HCT116 (cell line): ENCODE measurements around the gene CC2D1A.

Experiments used
- CEBPB ChIP-seq: IDR thresholded peaks from 2 replicates; pipeline ENCODE4 v1.6.1; 2012; ENCODE audit warnings: low read depth
- EZH2 ChIP-seq: fragments of 200-600 bp; sonication (generic); IDR thresholded peaks from 2 replicates; pipeline ENCODE4 v1.6.1; 2017; ENCODE audit warnings: antibody characterized with exemption, mixed run types
- FOSL1 ChIP-seq: IDR thresholded peaks from 2 replicates; pipeline ENCODE4 v1.6.1; 2012; ENCODE audit warnings: low read depth
- POLR2A ChIP-seq: IDR thresholded peaks from 2 replicates; pipeline ENCODE4 v1.7.0; 2011; ENCODE audit warnings: borderline replicate concordance; ENCODE audit not compliant: insufficient read depth, insufficient read length; ENCODE audit errors: extremely low read depth
- POLR2AphosphoS5 ChIP-seq: IDR thresholded peaks from 2 replicates; pipeline ENCODE4 v1.6.1; 2011; ENCODE audit warnings: mild to moderate bottlenecking, low read depth, low read length, moderate library complexity
- RAD21 ChIP-seq: IDR thresholded peaks from 2 replicates; pipeline ENCODE4 v1.6.1; 2012; ENCODE audit warnings: low read depth, mild to moderate bottlenecking
- SIN3A ChIP-seq: IDR thresholded peaks from 2 replicates; pipeline ENCODE4 v1.6.1; 2012; ENCODE audit warnings: low read depth
- TF ChIP-seq, protein P1 (sequence below): IDR thresholded peaks from 2 replicates; pipeline ENCODE4 v1.6.1; 2012; ENCODE audit warnings: low read depth
- TF ChIP-seq, protein P2 (sequence below): IDR thresholded peaks from 2 replicates; pipeline ENCODE4 v1.6.1; 2012
- TF ChIP-seq, protein P3 (sequence below), 3 experiments: fragments of 200-600 bp in 1 of 3; sonication (generic) in 1 of 3; IDR thresholded peaks in 2 of 3; conservative IDR thresholded peaks in 1 of 3; 2 replicates each; pipeline ENCODE4 v1.5.1; 2012 to 2017; ENCODE audit warnings: low read depth in 2 of 3, low read length in 2 of 3, antibody characterized with exemption in 1 of 3, borderline replicate concordance in 1 of 3, control low read depth in 1 of 3, mild to moderate bottlenecking in 1 of 3, mixed read lengths in 1 of 3, mixed run types in 1 of 3, moderate library complexity in 1 of 3; ENCODE audit not compliant: insufficient read depth in 1 of 3

DNA sequence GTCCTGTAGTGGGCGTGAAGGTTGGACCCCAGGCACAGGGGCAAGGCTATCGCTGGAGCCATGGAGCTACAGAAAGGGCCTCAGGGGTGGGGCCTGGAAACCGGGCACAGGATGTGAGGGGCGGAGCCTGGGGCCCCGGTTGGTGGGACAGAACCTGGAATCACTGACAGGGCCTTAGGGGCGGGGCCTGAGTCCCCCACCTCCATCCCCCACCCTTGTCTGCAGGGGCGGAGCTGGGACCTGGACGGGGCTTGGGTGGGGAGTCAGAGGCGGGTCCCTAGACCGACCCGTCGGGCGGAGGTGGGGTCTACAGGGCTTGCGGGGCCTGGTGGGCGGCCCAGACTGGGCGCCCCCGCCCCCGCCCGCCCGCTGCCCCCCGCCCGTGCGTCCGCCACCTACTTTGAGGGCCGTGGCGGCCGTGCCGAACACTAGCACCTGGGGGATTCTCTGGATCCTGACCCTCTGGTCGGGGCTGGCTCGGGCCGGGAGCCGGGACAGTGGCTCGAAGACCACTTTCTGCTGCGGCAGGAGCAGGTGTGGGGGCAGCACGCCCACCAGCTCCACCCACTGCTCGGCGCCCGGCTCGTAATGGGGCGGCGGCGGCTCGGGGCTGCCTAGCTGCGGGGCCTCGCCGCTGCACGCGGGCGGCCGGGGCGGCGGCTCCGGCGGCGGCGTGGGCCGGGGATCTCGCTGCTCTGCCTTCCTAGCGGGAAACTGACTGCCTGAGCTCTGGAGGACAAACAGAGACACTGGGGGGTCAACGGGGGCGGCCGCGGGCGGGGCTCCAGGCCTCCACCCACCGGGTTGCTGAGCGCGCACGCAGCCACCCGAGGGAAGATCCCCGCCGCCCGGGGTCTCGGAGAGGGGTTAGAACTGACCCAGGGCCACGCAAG, 72.6 kb downstream of the CC2D1A start:
- TF ChIP-seq, protein P1, sequence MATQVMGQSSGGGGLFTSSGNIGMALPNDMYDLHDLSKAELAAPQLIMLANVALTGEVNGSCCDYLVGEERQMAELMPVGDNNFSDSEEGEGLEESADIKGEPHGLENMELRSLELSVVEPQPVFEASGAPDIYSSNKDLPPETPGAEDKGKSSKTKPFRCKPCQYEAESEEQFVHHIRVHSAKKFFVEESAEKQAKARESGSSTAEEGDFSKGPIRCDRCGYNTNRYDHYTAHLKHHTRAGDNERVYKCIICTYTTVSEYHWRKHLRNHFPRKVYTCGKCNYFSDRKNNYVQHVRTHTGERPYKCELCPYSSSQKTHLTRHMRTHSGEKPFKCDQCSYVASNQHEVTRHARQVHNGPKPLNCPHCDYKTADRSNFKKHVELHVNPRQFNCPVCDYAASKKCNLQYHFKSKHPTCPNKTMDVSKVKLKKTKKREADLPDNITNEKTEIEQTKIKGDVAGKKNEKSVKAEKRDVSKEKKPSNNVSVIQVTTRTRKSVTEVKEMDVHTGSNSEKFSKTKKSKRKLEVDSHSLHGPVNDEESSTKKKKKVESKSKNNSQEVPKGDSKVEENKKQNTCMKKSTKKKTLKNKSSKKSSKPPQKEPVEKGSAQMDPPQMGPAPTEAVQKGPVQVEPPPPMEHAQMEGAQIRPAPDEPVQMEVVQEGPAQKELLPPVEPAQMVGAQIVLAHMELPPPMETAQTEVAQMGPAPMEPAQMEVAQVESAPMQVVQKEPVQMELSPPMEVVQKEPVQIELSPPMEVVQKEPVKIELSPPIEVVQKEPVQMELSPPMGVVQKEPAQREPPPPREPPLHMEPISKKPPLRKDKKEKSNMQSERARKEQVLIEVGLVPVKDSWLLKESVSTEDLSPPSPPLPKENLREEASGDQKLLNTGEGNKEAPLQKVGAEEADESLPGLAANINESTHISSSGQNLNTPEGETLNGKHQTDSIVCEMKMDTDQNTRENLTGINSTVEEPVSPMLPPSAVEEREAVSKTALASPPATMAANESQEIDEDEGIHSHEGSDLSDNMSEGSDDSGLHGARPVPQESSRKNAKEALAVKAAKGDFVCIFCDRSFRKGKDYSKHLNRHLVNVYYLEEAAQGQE = no peak
- TF ChIP-seq, protein P2, sequence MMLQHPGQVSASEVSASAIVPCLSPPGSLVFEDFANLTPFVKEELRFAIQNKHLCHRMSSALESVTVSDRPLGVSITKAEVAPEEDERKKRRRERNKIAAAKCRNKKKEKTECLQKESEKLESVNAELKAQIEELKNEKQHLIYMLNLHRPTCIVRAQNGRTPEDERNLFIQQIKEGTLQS = no peak
- TF ChIP-seq, protein P3, sequence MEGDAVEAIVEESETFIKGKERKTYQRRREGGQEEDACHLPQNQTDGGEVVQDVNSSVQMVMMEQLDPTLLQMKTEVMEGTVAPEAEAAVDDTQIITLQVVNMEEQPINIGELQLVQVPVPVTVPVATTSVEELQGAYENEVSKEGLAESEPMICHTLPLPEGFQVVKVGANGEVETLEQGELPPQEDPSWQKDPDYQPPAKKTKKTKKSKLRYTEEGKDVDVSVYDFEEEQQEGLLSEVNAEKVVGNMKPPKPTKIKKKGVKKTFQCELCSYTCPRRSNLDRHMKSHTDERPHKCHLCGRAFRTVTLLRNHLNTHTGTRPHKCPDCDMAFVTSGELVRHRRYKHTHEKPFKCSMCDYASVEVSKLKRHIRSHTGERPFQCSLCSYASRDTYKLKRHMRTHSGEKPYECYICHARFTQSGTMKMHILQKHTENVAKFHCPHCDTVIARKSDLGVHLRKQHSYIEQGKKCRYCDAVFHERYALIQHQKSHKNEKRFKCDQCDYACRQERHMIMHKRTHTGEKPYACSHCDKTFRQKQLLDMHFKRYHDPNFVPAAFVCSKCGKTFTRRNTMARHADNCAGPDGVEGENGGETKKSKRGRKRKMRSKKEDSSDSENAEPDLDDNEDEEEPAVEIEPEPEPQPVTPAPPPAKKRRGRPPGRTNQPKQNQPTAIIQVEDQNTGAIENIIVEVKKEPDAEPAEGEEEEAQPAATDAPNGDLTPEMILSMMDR (IDR thresholded peaks at IDR 0.05 in 2 of 3, conservative IDR thresholded peaks at IDR 0.05 in 1 of 3; ENCODE audit: borderline replicate concordance in 1 of 3, insufficient read depth in 1 of 3, low read depth in 2 of 3, low read length in 2 of 3) = no peak
- TF ChIP-seq POLR2A (no peak), CEBPB (no peak), SIN3A (no peak), RAD21 (no peak), EZH2 (no peak), POLR2AphosphoS5 (no peak), FOSL1 (no peak)
